ENCODE data around the gene AFF3.

GRCh38 chr2:99805930-99806476 lies 336.4 kb downstream of the AFF3 start:
- TF ChIP-seq, protein P1, sequence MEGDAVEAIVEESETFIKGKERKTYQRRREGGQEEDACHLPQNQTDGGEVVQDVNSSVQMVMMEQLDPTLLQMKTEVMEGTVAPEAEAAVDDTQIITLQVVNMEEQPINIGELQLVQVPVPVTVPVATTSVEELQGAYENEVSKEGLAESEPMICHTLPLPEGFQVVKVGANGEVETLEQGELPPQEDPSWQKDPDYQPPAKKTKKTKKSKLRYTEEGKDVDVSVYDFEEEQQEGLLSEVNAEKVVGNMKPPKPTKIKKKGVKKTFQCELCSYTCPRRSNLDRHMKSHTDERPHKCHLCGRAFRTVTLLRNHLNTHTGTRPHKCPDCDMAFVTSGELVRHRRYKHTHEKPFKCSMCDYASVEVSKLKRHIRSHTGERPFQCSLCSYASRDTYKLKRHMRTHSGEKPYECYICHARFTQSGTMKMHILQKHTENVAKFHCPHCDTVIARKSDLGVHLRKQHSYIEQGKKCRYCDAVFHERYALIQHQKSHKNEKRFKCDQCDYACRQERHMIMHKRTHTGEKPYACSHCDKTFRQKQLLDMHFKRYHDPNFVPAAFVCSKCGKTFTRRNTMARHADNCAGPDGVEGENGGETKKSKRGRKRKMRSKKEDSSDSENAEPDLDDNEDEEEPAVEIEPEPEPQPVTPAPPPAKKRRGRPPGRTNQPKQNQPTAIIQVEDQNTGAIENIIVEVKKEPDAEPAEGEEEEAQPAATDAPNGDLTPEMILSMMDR (conservative IDR thresholded peaks at IDR 0.05 in 1 of 2, IDR thresholded peaks at IDR 0.05 in 1 of 2; ENCODE audit: low read depth in 1 of 2, low read length in 2 of 2) = no peak
- TF ChIP-seq EZH2 (IDR thresholded peaks at IDR 0.05; ENCODE audit: low read length, missing control alignments) = no peak

Data from fibroblast of lung (primary cell).